H9 (cell line): ENCODE data around the gene TXNL4A. TPM values are rescaled to one million over a fixed set of nuclear protein-coding genes. Genes with fewer than 3 reads are reported as not detected.
A peak's percentile ranks its signal among the peaks of the same experiment; 100 is the strongest.

Experiments used
- DNase-seq: peaks from one replicate; pipeline ENCODE4 v3.0.0-alpha.2; 2017
- H2AFZ ChIP-seq: one replicate; pipeline ENCODE4 v1.6.1; 2013; ENCODE audit warnings: mild to moderate bottlenecking, low read length, control low read depth, moderate library complexity
- H2AK5ac ChIP-seq: 2 replicates; pipeline ENCODE4 v1.6.1; 2013; ENCODE audit warnings: low read length, control low read depth, mixed read lengths; ENCODE audit not compliant: insufficient read length
- H2BK120ac ChIP-seq: one replicate; pipeline ENCODE4 v1.6.1; 2013; ENCODE audit warnings: low read depth, mild to moderate bottlenecking, low read length, control low read depth, inconsistent platforms; ENCODE audit not compliant: poor library complexity, severe bottlenecking
- H2BK12ac ChIP-seq: 2 replicates; pipeline ENCODE4 v1.6.1; 2013; ENCODE audit warnings: low read length, control low read depth, mixed read lengths, low read depth; ENCODE audit not compliant: insufficient read length
- H2BK15ac ChIP-seq: 2 replicates; pipeline ENCODE4 v1.6.1; 2013; ENCODE audit warnings: low read depth, low read length, control low read depth
- H2BK20ac ChIP-seq: one replicate; pipeline ENCODE4 v1.6.1; 2013; ENCODE audit warnings: low read depth, mild to moderate bottlenecking, low read length, control low read depth, inconsistent platforms; ENCODE audit not compliant: poor library complexity, severe bottlenecking
- H2BK5ac ChIP-seq: 2 replicates; pipeline ENCODE4 v1.6.1; 2013; ENCODE audit warnings: low read length, control low read depth, mixed read lengths; ENCODE audit not compliant: insufficient read length
- H3K14ac ChIP-seq: 2 replicates; pipeline ENCODE4 v1.6.1; 2013; ENCODE audit warnings: low read length, control low read depth; ENCODE audit not compliant: insufficient read depth
- H3K18ac ChIP-seq: 2 replicates; pipeline ENCODE4 v1.6.1; 2013; ENCODE audit warnings: low read depth, mild to moderate bottlenecking, mixed read lengths, low read length, control low read depth; ENCODE audit not compliant: insufficient read length
- H3K23ac ChIP-seq: 2 replicates; pipeline ENCODE4 v1.6.1; 2013; ENCODE audit warnings: low read length, control low read depth, mixed read lengths, low read depth; ENCODE audit not compliant: insufficient read length
- H3K23me2 ChIP-seq: 2 replicates; pipeline ENCODE4 v1.6.1; 2013; ENCODE audit warnings: low read depth, mild to moderate bottlenecking, mixed read lengths, low read length, control low read depth; ENCODE audit not compliant: insufficient read length, poor library complexity, severe bottlenecking
- H3K27ac ChIP-seq: 2 replicates; pipeline ENCODE4 v1.5.1; 2013; ENCODE audit warnings: low read length, control low read depth, mixed read lengths, low read depth; ENCODE audit not compliant: insufficient read length
- H3K27me3 ChIP-seq: 2 replicates; pipeline ENCODE4 v1.6.1; 2013; ENCODE audit warnings: low read length, control low read depth, inconsistent platforms; ENCODE audit not compliant: insufficient read depth
- H3K4ac ChIP-seq: 2 replicates; pipeline ENCODE4 v1.6.1; 2013; ENCODE audit warnings: low read depth, mild to moderate bottlenecking, control low read depth, inconsistent platforms, low read length, moderate library complexity
- H3K4me1 ChIP-seq: 2 replicates; pipeline ENCODE4 v1.6.1; 2013; ENCODE audit warnings: low read length, control low read depth, inconsistent platforms; ENCODE audit not compliant: insufficient read depth
- H3K4me2 ChIP-seq: 2 replicates; pipeline ENCODE4 v1.6.1; 2013; ENCODE audit warnings: low read length, control low read depth, mixed read lengths; ENCODE audit not compliant: insufficient read length, insufficient read depth
- H3K56ac ChIP-seq: 2 replicates; pipeline ENCODE4 v1.6.1; 2013; ENCODE audit warnings: low read depth, mild to moderate bottlenecking, mixed read lengths, low read length, control low read depth; ENCODE audit not compliant: insufficient read length
- H3K79me1 ChIP-seq: 2 replicates; pipeline ENCODE4 v1.6.1; 2013; ENCODE audit warnings: low read depth, mild to moderate bottlenecking, moderate library complexity, low read length, control low read depth, inconsistent platforms; ENCODE audit not compliant: insufficient read depth, poor library complexity, severe bottlenecking
- H3K79me2 ChIP-seq: 2 replicates; pipeline ENCODE4 v1.6.1; 2013; ENCODE audit warnings: low read length, control low read depth, inconsistent platforms; ENCODE audit not compliant: insufficient read depth
- H3K9ac ChIP-seq: 2 replicates; pipeline ENCODE4 v1.6.1; 2013; ENCODE audit warnings: low read length, control low read depth, mixed read lengths; ENCODE audit not compliant: insufficient read length; ENCODE audit errors: extremely low read depth
- H3K9me3 ChIP-seq: one replicate; pipeline ENCODE4 v1.6.1; 2013; ENCODE audit warnings: low read depth, low read length, inconsistent platforms; ENCODE audit not compliant: control insufficient read depth
- H3T11ph ChIP-seq: one replicate; pipeline ENCODE4 v1.6.1; 2013; ENCODE audit warnings: mild to moderate bottlenecking, low read length, control low read depth, inconsistent platforms
- H4K20me1 ChIP-seq: one replicate; pipeline ENCODE4 v1.6.1; 2013; ENCODE audit not compliant: control insufficient read depth, insufficient read length, insufficient read depth
- H4K5ac ChIP-seq: 2 replicates; pipeline ENCODE4 v1.6.1; 2013; ENCODE audit warnings: low read depth, mild to moderate bottlenecking, mixed read lengths, low read length, control low read depth; ENCODE audit not compliant: insufficient read length
- H4K8ac ChIP-seq: replicated peaks from 2 replicates; pipeline ENCODE4 v1.6.1; 2013; ENCODE audit warnings: low read length, control low read depth, mixed read lengths, low read depth; ENCODE audit not compliant: insufficient read length
- H4K91ac ChIP-seq: 2 replicates; pipeline ENCODE4 v1.6.1; 2013; ENCODE audit warnings: low read depth, mild to moderate bottlenecking, moderate library complexity, mixed read lengths, low read length, control low read depth; ENCODE audit not compliant: insufficient read length
- H3K27ac Mint-ChIP-seq, 3 experiments: 2 replicates in 2 of 3; 3 replicates in 1 of 3; pipeline ENCODE4 v1.8.0; 2020 to 2021; ENCODE audit warnings: mixed read lengths in 3 of 3, mild to moderate bottlenecking in 1 of 3, moderate library complexity in 1 of 3
- H3K27me3 Mint-ChIP-seq: 2 replicates; pipeline ENCODE4 v1.8.0; 2021; ENCODE audit warnings: low read depth, mild to moderate bottlenecking, moderate library complexity, mixed read lengths
- H3K36me3 Mint-ChIP-seq, 3 experiments: 2 replicates in 2 of 3; 3 replicates in 1 of 3; pipeline ENCODE4 v1.8.0; 2020 to 2021; ENCODE audit warnings: low read depth in 3 of 3, mixed read lengths in 3 of 3; ENCODE audit not compliant: insufficient read depth in 1 of 3
- H3K4me1 Mint-ChIP-seq, 2 experiments: 2 replicates each; pipeline ENCODE4 v1.8.0; 2020; ENCODE audit warnings: mixed read lengths in 2 of 2
- H3K4me3 Mint-ChIP-seq, 2 experiments: 2 replicates in 1 of 2; 3 replicates in 1 of 2; pipeline ENCODE4 v1.8.0; 2020 to 2021; ENCODE audit warnings: mild to moderate bottlenecking in 2 of 2, mixed read lengths in 2 of 2, moderate library complexity in 1 of 2
- H3K9me3 Mint-ChIP-seq, 2 experiments: 2 replicates in 1 of 2; 3 replicates in 1 of 2; pipeline ENCODE4 v1.8.0; 2020; ENCODE audit warnings: mild to moderate bottlenecking in 2 of 2, mixed read lengths in 2 of 2, moderate library complexity in 1 of 2
- CTCF ChIP-seq: fragments of 200-600 bp; sonication (generic); conservative IDR thresholded peaks from 3 replicates; pipeline ENCODE4 v1.8.0; 2021; ENCODE audit warnings: antibody characterized with exemption, mild to moderate bottlenecking
- WGBS: extraction: QIAGEN DNeasy Blood & Tissue Kit; methylation state at CpG from one replicate; pipeline ENCODE4 v1.1.7; 2013; ENCODE audit warnings: missing lambda C conversion rate, low lambda C conversion rate, mixed read lengths; ENCODE audit not compliant: insufficient read length; ENCODE audit errors: extremely low coverage; 5-methylcytosine and 5-hydroxymethylcytosine counted together
- total RNA-seq: library from RNA; stranded (reverse); gene quantifications from 2 replicates; pipeline ENCODE4 v1.2.1, GENCODE V29; 2021

Gene TXNL4A
- total RNA-seq, 1 experiment from 2014 or later = 163 TPM

GRCh38 chr18:79975043-79975442, 13.3 kb downstream of the TXNL4A start:
- no peak overlapping the region for H3K14ac ChIP-seq
- H2AFZ ChIP-seq = no peak overlapping the region
- H2BK20ac ChIP-seq = no peak overlapping the region
- H3K4me2 ChIP-seq = no peak overlapping the region
- no peak overlapping the region for H3K9ac ChIP-seq
- no peak overlapping the region for H3K23ac ChIP-seq
- WGBS = no CpG with 5 or more reads among the region's 4 CpGs
- Mint-ChIP-seq H3K4me1 (no peaks in the 10 kb centered on the region), H3K9me3 (no peaks in the 10 kb centered on the region), H3K36me3 (peaks cover 41 to 82% (median 72%) of the 10 kb centered on the region in 3 experiments), H3K4me3 (no peak overlapping the region), H3K27ac (peak overlapping the region in 2 of 3 experiments; percentile 53 to 68; a peak in 3 of 7 replicates), H3K27me3 (no peaks in the 10 kb centered on the region)
- H4K5ac ChIP-seq = no peak overlapping the region
- no peak overlapping the region for H4K8ac ChIP-seq
- H3K4ac ChIP-seq = no peak overlapping the region
- H3K9me3 ChIP-seq = no peaks in the 10 kb centered on the region
- no peak overlapping the region for H3K27ac ChIP-seq
- H2BK120ac ChIP-seq = no peak overlapping the region
- H3K18ac ChIP-seq = no peak overlapping the region
- H2AK5ac ChIP-seq = no peak overlapping the region
- no peaks in the 10 kb centered on the region for H3K27me3 ChIP-seq
- H3K79me2 ChIP-seq = peaks cover 26% of the 10 kb centered on the region; the same call in 1 of the 2 replicates
- no peaks in the 10 kb centered on the region for H3K23me2 ChIP-seq
- no peaks in the 10 kb centered on the region for H4K20me1 ChIP-seq
- no peak overlapping the region for H2BK15ac ChIP-seq
- H4K91ac ChIP-seq = no peak overlapping the region
- H2BK12ac ChIP-seq = no peak overlapping the region
- TF ChIP-seq CTCF = no peak
- H3K4me1 ChIP-seq = no peaks in the 10 kb centered on the region
- H3K79me1 ChIP-seq = peaks cover 18% of the 10 kb centered on the region
- no peak for DNase-seq
- H3T11ph ChIP-seq = no peak overlapping the region
- H2BK5ac ChIP-seq = no peak overlapping the region
- H3K56ac ChIP-seq = no peak overlapping the region
